ENCODE results near the gene APOBR. TPM values are rescaled to one million over a fixed set of nuclear protein-coding genes. Genes with fewer than 3 reads are reported as not detected.

Gene APOBR
- total and polyA plus RNA-seq, 9 of the 15 experiments (the other 6 are each of a cell fraction or from before 2014, with no cell fraction given), result 0.08 to 6.1 (median 2.8) TPM; not detected in 1

- TF ChIP-seq MGA (IDR thresholded peaks at IDR 0.05), result peak; percentile 90
- TF ChIP-seq TBL1XR1 (IDR thresholded peaks at IDR 0.05; ENCODE audit: low read length in 2 of 2), result 0 out of 4 replicates have a peak, but pooled peaks of 1 of the 2 experiments have one; percentile 26
- TF ChIP-seq POLR2H (tag; IDR thresholded peaks at IDR 0.05; ENCODE audit: low read depth), result peak; percentile 54; the same call in 1 of the 2 replicates
- TF ChIP-seq KHSRP (IDR thresholded peaks at IDR 0.05), result no peak
- no peak for TF ChIP-seq CBX8 (IDR thresholded peaks at IDR 0.05; ENCODE audit: borderline replicate concordance, extremely low read depth, low read depth, low read length, poor library complexity, severe bottlenecking)
- no peak for TF ChIP-seq ATF1 (CRISPR knock-in tag; IDR thresholded peaks at IDR 0.05)
- peak; percentile 89 for TF ChIP-seq ATF1 (tag; IDR thresholded peaks at IDR 0.05)
- TF ChIP-seq ZNF408 (CRISPR knock-in tag; IDR thresholded peaks at IDR 0.05; ENCODE audit: low read depth), result no peak
- TF ChIP-seq USF1 (CRISPR knock-in tag; IDR thresholded peaks at IDR 0.05), result peak; percentile 99
- peak; percentile 71 for TF ChIP-seq MXD1 (CRISPR knock-in tag; IDR thresholded peaks at IDR 0.05; ENCODE audit: borderline replicate concordance, poor library complexity, severe bottlenecking)
- TF ChIP-seq ZNF134 (CRISPR knock-in tag; conservative IDR thresholded peaks at IDR 0.05), result no peak
- no peak for TF ChIP-seq XRCC4 (IDR thresholded peaks at IDR 0.05; ENCODE audit: extremely low read depth, insufficient read depth, insufficient read length)
- TF ChIP-seq KAT7 (CRISPR knock-in tag; IDR thresholded peaks at IDR 0.05; ENCODE audit: borderline replicate concordance), result no peak
- peak; percentile 77; the same call in 1 of the 2 replicates for TF ChIP-seq ZNF395 (CRISPR knock-in tag; IDR thresholded peaks at IDR 0.05)
Observed at GRCh38 chr16:28491970-28492474, 2.4 kb upstream of the APOBR start, which contains the start of gene CLN3 (continued).
